CD4-positive, alpha-beta T cell treated with Interleukin-2 at 100 ng/mL for 4 hours (primary cell): Measurements from ENCODE around the gene SESN1.
"Not testable (repeated sequence)": the region's sequence is repeated elsewhere in the genome, so short reads cannot be mapped to it uniquely, and the experiment has no call there.

Experiments
- DNase-seq: peaks from one replicate; pipeline ENCODE4 v3.0.0-alpha.2; 2020; ENCODE audit warnings: low spot score

The SESN1 gene

DNA sequence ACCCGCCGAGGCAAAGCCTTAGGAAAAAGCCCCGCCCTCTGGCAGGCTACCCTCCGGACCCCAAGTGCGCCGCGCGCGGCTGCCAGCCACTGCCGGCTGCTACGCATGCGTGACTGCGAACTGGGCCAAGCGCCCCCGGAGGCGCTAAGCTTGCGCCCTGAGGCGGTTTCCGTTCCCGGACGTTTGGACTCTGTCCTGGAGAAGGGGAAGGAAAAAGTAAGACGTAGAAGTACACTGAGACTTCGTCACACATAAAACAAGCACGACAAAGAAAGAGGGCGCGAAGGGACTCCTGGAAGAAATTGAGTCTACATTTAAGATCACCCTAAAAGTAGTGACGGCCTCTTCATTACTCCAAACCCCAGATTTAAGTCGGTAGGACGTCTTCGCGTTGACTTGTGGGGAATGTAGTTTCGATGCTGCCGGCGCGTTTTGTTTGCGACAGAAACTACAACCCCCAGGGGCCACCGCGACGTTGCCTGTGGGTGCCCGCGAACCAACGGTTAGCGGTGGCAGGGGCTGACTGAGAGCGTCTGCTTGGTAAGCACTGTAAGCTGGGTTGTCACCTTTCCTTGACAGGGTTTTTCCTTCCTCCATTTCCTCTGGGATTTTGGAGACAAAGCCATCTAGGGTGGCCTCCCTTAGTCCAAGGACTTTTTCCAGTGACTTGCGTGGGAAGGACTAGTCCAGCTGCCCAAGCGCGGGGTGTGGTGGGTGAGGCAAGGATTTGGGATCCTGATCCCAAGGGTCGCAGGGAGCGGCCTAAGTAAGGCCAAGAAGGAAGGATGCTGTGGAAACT is 589 bp upstream of the SESN1 start, which contains the start of gene CEP57L1:
TSS of gene CEP57L1 (plus strand) at position 472 of the 799 bp plus-strand sequence. CDS start 49,715 bp downstream, outside the sequence.
- peak; percentile 96 for DNase-seq

DNA sequence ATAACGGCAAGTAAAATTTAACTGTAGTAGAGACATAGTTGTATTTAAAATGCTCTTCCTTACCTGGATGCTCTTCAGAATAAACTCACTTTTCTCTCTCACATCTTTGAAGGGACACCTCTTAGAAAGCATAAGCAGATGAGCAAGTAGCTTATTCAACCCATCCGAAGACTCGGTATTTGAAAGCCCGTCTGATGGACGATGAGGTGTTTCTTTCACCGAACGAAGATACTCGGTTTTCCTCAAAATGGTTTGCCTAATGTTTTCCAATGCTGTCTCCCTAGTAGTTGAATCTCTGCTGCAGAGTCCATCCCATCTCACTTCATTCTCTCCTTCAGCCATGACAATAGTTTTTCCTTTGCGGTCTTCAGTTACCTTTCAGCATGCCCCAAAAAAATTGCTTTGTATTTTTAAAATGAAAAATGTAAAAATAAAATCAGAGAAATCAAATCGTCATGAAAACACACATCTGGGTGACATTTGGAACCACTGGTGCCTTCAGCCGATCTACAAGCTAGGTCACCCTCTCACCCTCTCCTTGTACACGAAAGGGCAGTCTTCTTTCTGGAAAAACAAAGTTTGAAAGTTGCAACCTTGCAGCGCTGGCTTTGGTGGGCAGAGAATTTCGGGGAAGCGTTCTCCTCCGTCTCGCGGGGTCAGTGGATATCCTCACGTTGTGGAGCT is 772 bp downstream of the SESN1 start:
- peak; percentile 11 for DNase-seq

DNA sequence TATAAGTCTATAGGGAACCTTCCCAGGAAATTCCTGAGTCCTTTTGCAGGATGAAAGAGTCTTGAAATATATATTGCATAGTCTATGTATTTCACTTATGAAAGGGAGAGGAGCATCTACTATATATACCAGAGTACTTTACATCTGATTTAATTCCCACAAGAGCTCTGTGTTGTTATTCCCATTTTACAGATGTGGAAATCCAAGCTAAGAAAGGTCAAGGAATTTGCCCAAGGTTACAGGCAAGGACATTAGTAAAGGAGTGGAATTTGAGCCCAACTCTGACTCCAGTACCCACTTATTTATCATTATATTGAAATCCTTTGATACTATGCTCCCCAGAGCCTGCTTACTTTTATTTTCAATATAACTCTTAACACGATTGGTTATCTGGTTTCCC is 2.6 kb downstream of the SESN1 start:
- DNase-seq: no peak

DNA sequence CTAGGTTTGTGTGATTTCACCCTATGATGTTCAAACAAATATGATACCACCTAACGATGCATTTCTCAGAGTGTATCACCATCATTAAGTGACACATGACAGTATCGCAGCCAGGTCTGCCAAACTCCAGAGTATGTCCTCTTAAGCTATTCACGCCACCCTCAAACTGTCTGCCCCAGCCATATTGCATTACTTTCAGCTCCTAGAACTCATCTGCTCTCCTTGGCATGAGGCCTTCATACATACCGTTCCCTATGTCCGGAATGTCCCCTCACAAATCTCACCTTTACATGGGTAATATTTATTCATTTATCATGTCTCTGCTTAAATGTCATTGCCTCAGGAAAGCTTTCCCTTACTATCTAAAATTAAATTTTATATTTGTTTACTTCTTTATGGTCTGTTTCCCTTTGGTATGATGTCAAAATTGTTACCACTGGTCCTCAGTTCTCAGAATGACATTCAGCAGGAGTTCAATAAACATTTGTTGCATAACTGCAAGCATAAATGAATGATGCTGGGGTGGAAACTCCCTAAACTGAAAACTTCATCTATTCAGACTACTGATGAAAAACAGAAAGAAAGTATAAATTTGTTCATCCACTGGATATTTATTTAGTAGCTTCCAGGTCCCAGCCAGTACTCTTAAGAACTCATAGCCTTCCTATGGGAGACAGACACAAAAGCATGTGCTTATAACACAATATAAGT is 3.2 kb downstream of the SESN1 start:
- peak; percentile 15 for DNase-seq

DNA sequence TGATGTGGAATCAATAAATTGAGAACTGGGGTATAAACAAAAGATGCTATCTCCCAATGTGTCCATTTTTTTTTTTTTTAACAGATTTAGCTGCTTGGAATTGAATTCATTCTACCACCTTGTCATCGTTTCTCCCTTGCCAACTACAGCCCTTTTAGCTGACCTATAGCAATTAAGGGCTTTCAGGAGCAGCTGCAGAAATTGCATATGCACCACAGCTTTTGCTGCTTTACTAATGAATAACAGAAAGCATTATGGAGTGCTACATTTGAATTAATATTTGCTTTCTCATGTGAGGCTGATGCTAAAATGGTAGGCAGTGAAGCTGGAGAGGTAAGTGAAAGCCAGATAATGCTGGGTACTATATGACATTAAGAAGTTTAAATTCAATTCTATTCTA is 5.7 kb downstream of the SESN1 start:
- DNase-seq: no peak

DNA sequence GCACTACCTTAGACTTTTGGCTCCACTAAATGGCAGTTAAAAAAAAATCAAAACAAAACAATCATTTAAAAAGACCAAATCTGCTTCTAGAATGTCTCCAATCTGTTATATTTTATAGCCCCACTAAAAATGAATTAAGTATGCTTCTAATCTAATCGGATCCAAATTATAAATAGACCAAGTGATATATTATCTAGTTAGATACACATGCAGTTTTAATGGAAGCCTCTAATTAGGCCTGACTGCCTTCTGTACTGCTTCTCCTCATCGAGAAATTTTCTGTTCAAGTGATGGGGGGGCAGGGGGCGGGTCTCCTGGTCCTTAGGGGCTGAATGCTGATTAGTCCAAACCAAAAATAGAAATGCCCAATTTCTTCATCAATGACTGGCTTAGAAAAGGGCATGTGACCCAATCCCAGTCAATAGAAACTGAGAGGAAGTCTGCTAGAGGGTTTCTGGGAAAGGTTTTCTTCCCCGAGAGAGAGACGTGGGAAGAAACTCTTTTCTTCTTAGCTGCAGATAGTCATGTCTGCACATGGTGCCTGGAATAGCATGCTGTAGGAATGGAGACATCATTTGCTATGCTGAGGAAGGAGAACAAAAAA is 6.9 kb downstream of the SESN1 start:
- DNase-seq: no peak

DNA sequence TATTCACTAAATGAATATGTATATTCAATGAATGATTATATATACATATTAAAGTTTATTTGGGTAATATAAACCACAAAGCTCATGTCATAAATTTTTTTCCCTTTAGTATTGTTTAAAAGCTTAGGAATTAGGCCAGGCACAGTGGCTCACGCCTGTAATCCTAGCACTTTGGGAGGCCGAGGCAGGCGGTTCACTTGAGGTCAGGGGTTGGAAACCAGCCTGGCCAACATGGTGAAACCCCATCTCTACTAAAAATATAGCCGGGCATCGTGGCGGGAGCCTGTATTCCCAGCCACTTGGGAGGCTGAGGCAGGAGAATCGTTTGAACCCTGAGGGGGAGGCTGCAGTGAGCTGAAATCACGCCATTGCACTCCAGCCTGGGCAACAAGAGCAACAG is 10.5 kb downstream of the SESN1 start:
- DNase-seq: not testable (repeated sequence)

DNA sequence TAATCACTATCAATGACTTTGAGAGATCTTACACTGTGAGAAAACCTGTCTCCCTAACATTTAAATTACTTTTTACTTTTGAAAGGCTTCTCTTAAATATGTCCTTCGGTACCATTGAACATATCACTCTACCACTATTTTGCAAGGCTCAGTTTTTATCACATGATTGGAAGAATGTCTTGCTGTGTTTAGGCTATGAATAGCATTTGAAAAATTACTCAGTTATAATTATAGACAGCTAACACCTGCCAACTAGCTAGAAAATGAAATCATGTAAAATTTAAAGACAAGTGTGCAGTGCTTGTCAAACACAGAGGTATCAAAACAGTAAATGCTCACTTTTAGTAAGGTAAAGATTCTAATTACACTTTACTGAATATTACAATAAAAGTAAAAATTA is 11.0 kb downstream of the SESN1 start:
- DNase-seq: no peak

DNA sequence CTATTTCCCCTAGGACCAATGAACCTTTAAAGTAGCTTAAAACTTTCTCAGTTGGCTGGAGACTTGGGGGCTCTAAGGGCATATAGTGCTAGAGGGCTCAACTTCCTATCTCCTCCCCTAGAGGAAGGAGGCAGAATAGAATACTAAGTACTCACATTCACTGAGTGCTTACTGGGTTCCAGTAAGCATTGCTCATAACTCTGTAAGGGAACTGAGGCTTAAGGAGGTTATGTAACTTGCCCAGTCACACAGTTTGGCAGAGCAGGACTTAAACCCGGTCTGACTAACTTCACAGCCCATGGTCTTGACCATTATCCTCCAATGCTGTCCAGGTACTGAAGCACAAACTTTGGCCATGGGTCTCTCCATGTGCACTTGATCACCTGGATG is 12.5 kb downstream of the SESN1 start:
- no peak for DNase-seq

DNA sequence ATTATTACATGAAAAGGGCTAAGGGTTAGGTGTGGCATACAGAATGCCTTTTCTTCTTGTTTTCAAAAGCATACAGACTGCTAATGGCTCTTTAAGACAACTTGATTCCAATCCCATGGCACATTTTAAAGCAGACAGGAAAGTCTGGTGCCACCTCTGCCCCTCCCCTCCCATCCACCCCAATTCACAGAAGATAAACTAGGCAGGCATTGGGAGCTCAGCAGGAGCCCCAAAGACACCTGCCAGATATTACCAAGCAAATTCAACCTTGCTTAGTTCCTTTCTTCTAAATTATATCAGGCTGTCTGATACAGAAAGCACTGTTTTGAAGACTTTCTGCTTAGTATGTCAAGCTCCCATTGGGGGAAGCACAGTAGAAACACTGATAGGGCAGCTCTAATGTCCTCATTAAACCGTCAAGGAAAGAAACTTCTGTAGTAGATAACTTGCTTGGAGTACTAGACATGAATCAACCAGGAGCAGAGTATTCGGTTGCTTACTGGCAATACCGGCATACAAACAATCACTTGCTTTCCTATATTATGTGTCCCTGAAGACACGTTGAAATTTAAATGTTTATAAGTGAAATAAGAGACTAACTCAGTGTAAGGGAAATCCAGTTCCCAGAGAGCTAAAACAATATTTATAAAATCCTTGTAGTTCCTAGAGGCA is 13.0 kb downstream of the SESN1 start:
- DNase-seq: no peak

DNA sequence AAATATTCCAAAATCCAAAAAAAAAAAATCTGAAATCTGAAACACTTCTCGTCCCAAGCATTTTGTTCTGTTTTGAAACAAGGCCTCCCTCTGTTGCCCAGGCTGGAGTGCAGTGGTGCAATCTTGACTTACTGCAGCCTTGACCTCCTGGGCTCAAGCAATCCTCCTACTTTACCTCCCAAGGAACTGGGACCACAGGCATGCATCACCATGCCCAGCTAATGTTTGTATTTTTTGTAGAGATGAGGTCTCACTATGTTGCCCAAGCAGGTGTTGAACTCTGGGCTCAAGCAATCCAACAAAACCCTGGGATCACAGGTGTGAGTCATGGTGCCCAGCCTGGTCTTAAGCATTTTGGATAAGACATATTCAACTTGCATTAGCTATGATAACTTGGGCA is 13.6 kb downstream of the SESN1 start:
- DNase-seq: no peak

DNA sequence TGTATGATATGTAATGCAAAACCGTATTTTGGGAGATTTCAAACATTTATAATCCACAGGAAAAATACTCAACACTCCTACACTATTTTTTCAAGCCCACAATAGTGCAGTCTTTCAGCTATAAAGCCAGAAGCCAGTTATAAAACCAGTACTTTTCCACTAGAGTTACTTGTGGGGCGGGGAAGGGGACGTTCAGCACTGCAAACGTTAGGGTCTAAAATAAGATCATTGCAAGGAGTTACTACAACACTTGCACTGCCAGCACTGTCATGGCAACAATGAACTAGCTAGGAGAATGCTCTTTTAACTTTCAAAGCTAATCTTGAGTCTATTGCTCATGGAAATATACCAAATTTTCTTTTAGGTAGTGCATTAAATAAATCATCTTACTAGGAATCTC is 14.7 kb downstream of the SESN1 start:
- DNase-seq: no peak

DNA sequence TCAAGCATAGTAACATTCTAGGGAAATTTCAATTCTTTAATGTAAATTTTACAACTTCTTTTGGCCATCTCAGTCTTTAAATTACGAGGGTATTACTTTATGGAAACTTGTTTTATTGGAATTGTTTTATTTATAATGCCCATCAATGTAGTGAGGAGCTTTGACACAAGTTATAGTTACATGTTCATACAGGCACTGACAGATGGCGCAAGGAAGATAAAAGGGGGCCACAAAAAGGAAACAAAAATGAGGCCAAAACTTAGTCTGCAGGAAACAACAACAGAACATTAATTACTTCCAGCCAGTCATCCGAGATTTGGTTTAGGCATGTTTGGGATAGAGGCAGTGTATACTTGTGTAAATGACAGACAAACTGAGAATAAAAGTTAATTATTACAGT is 18.3 kb downstream of the SESN1 start:
- no peak for DNase-seq

DNA sequence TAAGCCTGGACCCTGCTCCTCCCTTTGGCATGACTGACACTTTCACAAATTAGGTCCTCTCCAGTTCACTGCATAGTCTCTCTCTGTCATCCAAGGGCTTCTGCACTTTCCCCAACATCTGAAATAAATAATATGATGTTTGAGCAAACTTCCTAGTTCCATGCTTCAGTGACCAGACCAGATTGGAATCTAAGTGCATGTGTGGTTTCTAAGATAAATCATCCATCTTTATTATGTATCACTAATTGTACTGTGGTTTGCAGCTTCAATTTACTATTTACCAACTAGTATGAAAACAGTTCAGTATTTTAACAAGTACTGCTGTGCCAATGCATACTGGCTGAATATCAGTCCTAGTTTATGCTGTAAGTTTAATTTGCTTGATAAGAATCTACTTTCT is 18.7 kb downstream of the SESN1 start:
- no peak for DNase-seq

DNA sequence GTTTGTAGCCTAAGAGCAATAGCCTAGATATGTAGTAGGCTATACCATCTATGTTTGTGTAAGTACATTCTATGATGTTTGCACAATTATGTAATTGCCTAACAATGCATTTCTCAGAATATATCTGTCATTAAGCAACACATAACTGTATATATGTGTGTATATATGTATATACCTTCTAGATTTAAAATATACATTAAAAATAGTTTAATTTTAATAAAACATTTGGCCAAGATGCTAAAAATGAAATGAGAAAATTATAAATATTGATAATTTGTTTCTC is 20.6 kb downstream of the SESN1 start:
- no peak for DNase-seq

DNA sequence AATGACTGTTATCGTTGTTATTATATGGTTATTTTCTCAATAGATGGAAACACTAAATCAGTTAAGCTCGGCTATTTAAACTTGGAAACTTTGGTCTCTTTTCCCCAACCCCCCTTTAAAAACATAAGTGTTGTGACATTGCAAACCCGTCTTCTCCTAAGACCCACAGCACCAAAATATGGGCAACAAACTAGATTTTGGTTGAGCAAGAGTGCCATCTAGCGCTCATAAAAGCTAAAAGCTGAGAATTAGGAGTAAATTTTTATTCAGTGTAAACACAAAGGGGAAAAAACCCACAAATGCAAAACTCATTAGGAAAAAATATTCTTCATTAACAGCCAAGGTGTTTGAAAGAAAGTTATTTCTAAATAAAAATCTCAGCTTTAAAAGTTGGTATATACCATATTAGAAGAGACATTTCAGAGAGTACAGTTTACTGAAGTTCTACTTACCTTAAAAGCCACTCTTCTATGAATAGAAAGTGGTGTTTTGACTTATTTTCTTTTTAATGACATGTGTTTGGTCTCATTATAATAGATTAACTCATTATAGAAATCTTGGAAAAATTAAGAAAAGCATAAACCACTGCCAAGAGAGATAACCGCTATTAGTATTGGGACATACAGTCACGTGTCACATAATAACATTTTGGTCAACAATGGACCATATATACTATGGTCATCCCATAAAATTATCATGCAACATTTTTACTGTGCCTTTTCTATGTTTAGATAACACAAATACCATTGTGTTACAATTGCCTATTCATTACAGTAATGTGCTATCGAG is 21.1 kb downstream of the SESN1 start:
- DNase-seq: peak; percentile 85

DNA sequence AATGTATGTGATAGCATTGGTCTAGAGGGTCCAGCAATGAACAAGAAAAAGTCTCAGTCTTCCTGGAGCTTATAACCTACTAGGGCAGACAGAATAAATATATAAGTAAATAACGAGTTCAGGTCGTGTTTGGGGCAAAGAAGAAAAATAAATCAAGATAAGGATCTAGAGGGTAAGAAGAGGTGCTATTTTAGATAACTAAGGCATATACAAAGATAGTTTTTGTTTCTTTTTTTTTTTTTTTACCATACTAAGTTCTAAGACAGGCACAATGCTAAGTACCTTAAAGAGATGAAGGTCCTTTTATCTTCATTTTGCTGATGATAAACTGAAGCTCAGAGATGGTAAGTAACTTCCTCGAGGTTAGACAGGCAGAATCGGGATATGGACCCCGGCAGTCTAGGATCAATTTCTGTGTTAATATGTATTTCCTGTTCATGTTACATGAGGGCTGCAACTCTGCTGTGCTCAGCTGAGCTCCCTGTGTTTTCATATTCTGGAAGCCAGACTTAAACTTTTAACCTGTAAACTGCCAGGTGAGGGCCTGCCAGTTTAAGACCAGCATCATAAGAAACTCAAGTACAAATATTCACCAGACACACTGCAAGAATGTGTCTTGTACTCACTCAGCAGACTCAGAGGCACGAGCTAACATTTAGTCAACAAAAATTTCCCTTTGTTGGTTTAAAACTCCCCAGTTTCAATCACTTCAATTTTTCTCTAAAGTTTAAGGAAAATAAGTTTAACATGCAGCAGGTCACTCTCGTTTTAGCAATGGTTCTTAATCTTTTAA is 23.3 kb downstream of the SESN1 start:
- DNase-seq: peak; percentile 18

DNA sequence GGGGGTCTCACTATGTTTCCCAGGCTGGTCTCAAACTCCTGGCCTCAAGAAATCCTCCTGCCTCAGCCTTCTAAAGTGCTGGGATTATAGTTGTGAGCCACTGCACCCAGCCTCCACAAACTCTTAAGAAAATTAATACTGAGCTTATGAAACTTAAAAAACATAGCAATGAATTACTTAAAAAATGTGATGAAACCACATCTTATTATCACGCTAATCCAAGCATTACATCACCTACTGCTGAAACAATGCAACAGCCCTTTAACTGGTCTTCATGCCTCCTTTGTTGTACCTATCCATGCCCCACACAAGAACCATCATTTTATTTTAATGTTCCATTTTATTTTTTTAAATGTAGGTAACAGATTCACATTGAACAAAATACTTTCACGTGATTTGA is 24.9 kb downstream of the SESN1 start:
- no peak for DNase-seq

DNA sequence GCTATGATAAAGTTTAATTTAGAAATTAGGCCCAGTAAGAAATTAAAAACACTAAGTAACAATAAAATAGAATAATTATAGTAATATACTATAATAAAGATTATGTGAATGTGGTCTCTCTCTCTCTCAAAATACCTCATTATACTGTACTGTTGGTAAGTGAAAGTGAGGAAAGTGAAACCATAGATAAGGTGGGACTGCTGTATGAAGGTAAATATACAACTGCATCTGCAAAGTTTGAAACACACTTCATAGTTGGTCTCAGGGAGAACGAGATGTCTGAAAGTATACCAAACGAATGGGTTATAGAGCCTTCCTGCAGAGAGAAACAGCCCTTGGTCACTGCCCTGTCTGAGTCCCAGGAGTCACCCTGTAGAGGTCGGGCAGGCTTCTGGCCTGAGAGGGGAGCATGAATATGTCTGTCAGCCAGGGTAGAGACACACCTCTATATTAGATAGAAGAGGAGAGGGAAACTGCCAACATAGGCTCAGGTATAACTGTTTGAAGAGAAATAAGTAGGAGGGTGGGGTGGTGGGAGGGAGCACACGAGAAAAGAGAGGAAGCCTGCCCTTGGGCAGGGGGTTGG is 31.8 kb downstream of the SESN1 start:
- DNase-seq: no peak

DNA sequence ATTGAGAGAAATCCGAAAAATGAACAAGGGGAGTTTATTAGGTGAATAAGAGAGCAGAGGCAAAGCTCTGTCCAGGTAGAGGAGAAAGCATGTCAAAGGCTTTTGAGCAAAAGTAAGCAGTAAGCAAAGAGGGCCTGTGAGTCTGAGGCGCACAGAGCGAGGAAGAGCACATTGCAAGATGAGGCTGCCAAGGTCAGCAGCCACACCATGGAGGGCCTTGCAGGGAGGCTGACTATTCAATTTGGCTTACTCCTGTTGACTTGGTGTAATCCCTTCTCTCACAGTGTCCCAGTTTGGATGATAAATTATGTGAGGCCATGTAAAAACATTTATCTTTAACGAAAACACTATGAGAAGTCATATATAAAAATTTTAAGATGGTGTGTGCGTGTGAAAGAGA is 32.4 kb downstream of the SESN1 start:
- DNase-seq: no peak
